ENCODE results near the gene TRPM3. TPM values are rescaled to one million over a fixed set of nuclear protein-coding genes. Genes with fewer than 3 reads are reported as not detected.

Gene TRPM3
- total RNA-seq, 2 donors from 2014 or later: not detected

DNA sequence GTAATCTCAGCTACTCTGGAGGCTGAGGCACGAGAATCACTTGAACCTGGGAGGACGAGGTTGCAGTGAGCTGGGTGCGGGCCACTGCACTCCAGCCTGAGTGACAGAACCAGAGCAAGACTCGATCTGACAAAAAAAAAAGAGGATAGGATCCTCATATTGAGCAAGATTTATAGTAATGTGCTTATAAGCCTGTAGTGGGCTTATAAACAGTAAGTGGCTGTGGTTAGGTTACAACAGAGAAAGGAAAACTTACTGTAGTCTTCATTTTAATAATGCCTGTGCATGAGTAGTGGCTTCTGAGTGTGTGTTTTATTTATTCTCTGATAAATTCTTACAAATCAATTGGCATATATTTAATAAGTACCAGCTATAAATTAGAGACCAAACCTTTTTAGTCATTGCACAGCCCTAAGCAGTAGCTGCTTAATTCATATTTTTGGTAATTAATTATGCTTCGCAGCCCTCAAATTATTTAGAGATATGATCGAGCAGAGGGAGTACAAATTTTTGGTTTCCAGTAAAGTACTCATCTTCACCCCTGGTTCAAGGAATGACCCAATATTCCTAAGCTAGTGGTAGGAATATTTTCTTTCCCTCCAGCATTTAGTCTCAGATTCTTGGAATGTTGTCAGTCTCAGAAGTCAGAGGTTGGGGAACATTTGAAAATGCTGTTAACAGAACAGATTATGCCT, 633.2 kb downstream of the TRPM3 start:
- no peak overlapping the region for H3K27ac Mint-ChIP-seq
- H3K36me3 Mint-ChIP-seq (ENCODE audit: insufficient read depth in 2 of 2): no peaks in the 10 kb centered on the region
- peaks cover 33% of the 10 kb centered on the region for H3K4me1 Mint-ChIP-seq (ENCODE audit: low read depth)
- DNase-seq: no peak
- H3K27me3 Mint-ChIP-seq (ENCODE audit: low read depth): no peaks in the 10 kb centered on the region
- no peaks in the 10 kb centered on the region for H3K9me3 Mint-ChIP-seq
- no peak for ATAC-seq (replicated peaks in 1 of 2)
- no peak overlapping the region for H3K4me3 Mint-ChIP-seq

- H3K27ac Mint-ChIP-seq: no peak overlapping the region
- no peak for ATAC-seq (replicated peaks in 1 of 2)
- H3K36me3 Mint-ChIP-seq (ENCODE audit: insufficient read depth in 2 of 2): no peaks in the 10 kb centered on the region
- H3K4me1 Mint-ChIP-seq (ENCODE audit: low read depth): peaks cover 27% of the 10 kb centered on the region
- no peaks in the 10 kb centered on the region for H3K27me3 Mint-ChIP-seq (ENCODE audit: low read depth)
- DNase-seq: no peak
- no peak overlapping the region for H3K4me3 Mint-ChIP-seq
- no peaks in the 10 kb centered on the region for H3K9me3 Mint-ChIP-seq
Measured at GRCh38 chr9:70486127-70486526, 635.3 kb downstream of the TRPM3 start.

DNA sequence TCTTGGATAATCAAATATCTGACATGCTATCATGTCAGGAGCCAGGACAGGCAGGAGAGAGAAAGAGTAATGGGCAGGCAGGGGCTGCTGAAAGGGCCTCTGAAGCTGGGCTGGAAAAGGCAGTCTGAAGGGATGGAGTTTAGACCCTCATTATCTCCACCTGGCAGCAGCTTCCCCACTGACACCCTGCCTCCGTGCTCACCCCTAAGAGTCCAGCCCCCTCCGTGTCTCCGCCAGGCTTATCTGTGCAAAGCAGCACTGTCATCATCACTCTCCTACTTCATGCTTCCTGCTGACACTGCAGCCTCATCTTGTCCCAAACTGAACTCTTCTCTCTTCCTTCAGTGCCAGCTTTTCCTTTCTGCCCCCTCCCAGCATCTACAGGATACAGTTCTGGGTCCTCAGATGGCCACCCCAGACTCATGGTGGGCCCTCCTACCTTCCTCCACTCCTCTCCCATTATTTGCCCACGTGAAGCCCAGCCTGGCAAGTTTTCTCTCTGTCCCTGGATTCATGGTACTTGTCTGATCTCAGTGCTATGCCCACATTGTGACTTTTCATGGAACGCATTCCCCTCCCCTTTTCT, 636.1 kb downstream of the TRPM3 start:
- no peak overlapping the region for H3K27ac Mint-ChIP-seq
- H3K27me3 Mint-ChIP-seq (ENCODE audit: low read depth): no peaks in the 10 kb centered on the region

GRCh38 chr9:70484232-70485130, 636.9 kb downstream of the TRPM3 start:
- DNase-seq (no peak), ATAC-seq (replicated peaks in 1 of 2) (peak; percentile 56 to 57)
- Mint-ChIP-seq H3K27ac (no peak overlapping the region), H3K9me3 (no peaks in the 10 kb centered on the region), H3K27me3 (ENCODE audit: low read depth) (no peaks in the 10 kb centered on the region), H3K36me3 (ENCODE audit: insufficient read depth in 2 of 2) (no peaks in the 10 kb centered on the region), H3K4me3 (no peak overlapping the region), H3K4me1 (ENCODE audit: low read depth) (peaks cover 22% of the 10 kb centered on the region)

More for the DNA sequence above, 636.1 kb downstream of the TRPM3 start:
- peaks cover 23% of the 10 kb centered on the region for H3K4me1 Mint-ChIP-seq (ENCODE audit: low read depth)
- no peak overlapping the region for H3K4me3 Mint-ChIP-seq
- DNase-seq: no peak
- no peak for ATAC-seq (replicated peaks in 1 of 2)
- no peaks in the 10 kb centered on the region for H3K36me3 Mint-ChIP-seq (ENCODE audit: insufficient read depth in 2 of 2)
- H3K9me3 Mint-ChIP-seq: no peaks in the 10 kb centered on the region

GRCh38 chr9:70481471-70481870, 640.0 kb downstream of the TRPM3 start:
- Mint-ChIP-seq H3K27me3 (ENCODE audit: low read depth) (no peaks in the 10 kb centered on the region), H3K4me1 (ENCODE audit: low read depth) (peaks cover 22% of the 10 kb centered on the region), H3K9me3 (peaks cover 0 to 1% of the 10 kb centered on the region in 2 donors), H3K36me3 (ENCODE audit: insufficient read depth in 2 of 2) (no peaks in the 10 kb centered on the region), H3K27ac (no peak overlapping the region), H3K4me3 (no peak overlapping the region)
- no peak for DNase-seq
- ATAC-seq (replicated peaks in 1 of 2): no peak

DNA sequence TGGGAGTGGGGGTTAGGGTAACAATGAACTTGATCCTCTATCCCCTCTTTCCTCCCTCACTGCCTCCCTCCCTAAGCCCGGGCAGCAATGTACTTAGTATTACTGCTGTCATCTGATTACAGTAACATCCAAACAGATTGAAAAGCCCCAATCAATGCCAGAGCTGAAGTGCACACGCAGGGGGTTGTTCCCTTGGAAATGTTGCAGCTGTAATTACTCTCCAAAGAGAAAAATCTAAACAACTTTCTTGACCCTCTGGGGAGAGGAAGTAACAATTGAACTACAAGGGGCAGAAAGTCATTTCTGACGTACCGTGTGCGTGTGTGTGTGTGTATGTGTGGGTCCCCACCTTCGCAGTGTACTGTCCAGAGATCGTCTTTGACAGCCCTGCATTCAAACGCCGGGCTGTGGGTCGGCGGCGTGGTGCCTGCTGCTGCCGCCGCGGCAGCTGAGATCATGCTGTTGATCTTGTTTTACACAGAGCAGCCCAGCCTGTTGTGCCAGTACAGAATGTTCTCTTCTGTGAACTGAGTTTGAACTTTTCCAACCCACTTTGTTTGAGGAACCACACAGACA, 640.9 kb downstream of the TRPM3 start:
- H3K27ac Mint-ChIP-seq: no peak overlapping the region
- no peaks in the 10 kb centered on the region for H3K27me3 Mint-ChIP-seq (ENCODE audit: low read depth)
- H3K36me3 Mint-ChIP-seq (ENCODE audit: insufficient read depth in 2 of 2): no peaks in the 10 kb centered on the region
- DNase-seq (no peak), ATAC-seq (replicated peaks in 1 of 2) (no peak)
- no peak overlapping the region for H3K4me3 Mint-ChIP-seq
- H3K4me1 Mint-ChIP-seq (ENCODE audit: low read depth): peaks cover 17% of the 10 kb centered on the region
- peaks cover 0 to 1% of the 10 kb centered on the region in 2 donors for H3K9me3 Mint-ChIP-seq

GRCh38 chr9:70479880-70480291, 641.5 kb downstream of the TRPM3 start:
- H3K36me3 Mint-ChIP-seq (ENCODE audit: insufficient read depth in 2 of 2): no peaks in the 10 kb centered on the region
- peaks cover 13% of the 10 kb centered on the region for H3K4me1 Mint-ChIP-seq (ENCODE audit: low read depth)
- no peak overlapping the region for H3K27ac Mint-ChIP-seq
- no peak overlapping the region for H3K4me3 Mint-ChIP-seq
- no peaks in the 10 kb centered on the region for H3K27me3 Mint-ChIP-seq (ENCODE audit: low read depth)
- ATAC-seq (replicated peaks in 1 of 2) (no peak), DNase-seq (no peak)
- H3K9me3 Mint-ChIP-seq: peaks cover 0 to 1% of the 10 kb centered on the region in 2 donors
